HG02852 (cell line): ENCODE measurements around the gene VAMP7.
"Not testable (repeated sequence)": the region's sequence is repeated elsewhere in the genome, so short reads cannot be mapped to it uniquely, and the experiment has no call there.

Experiments used
- ATAC-seq: cut with Tn5 transposase; IDR thresholded peaks from one replicate; pipeline ENCODE4 v1.9.1; 2021; ENCODE audit warnings: mild to moderate bottlenecking, moderate library complexity; ENCODE audit not compliant: unreplicated experiment

Gene VAMP7

DNA sequence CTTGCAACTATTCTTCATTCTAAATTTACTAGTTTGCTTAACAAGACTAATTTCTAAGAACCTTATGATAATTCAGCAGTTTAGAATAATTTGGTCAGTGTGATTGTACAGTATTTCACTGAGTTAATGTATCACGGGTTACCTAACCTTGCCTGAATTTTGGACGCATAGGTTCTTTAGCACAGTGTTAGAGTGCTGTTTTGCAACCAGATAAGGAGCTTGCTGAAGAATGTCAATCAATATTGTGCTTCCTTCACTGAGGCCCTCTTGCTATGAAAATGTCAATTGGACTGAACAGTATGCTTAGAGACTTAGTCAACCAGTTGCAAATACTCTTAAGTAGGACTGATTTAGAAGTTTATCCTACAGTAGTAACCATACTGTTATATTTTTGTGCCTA lies 19.6 kb downstream of the VAMP7 start:
- ATAC-seq, result no peak

DNA sequence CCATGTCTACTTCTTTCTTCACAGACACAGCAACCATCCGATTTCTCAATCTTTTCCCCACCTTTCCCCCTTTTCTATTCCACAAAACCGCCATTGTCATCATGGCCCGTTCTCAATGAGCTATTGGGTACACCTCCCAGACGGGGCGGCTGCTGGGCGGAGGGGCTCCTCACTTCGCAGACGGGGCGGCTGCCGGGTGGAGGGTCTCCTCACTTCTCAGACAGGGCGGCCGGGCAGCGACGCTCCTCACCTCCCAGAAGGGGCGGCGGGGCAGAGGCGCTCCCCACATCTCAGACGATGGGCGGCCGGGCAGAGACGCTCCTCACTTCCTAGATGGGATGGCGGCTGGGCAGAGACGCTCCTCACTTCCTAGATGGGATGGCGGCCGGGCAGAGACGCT lies 26.5 kb downstream of the VAMP7 start:
- not testable (repeated sequence) for ATAC-seq

DNA sequence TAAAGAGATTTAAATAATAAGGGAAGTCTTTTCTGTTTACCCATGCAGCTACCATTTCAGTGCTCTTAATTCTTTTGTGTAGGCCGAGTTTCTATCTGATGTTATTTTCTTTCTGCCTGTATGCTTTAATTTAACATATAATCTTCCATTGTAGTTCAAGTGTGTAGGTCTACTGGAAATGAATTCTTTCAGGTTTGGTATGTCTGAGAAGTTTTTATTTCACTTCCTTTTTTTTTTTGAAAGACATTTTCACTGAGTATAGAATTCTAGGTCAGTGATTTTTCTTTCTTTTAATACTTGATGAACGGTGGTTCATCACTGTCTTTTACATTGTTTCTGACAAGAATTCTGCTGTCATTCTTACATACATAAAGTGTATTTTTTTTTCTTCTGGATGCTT lies 42.1 kb downstream of the VAMP7 start:
- ATAC-seq, result no peak

DNA sequence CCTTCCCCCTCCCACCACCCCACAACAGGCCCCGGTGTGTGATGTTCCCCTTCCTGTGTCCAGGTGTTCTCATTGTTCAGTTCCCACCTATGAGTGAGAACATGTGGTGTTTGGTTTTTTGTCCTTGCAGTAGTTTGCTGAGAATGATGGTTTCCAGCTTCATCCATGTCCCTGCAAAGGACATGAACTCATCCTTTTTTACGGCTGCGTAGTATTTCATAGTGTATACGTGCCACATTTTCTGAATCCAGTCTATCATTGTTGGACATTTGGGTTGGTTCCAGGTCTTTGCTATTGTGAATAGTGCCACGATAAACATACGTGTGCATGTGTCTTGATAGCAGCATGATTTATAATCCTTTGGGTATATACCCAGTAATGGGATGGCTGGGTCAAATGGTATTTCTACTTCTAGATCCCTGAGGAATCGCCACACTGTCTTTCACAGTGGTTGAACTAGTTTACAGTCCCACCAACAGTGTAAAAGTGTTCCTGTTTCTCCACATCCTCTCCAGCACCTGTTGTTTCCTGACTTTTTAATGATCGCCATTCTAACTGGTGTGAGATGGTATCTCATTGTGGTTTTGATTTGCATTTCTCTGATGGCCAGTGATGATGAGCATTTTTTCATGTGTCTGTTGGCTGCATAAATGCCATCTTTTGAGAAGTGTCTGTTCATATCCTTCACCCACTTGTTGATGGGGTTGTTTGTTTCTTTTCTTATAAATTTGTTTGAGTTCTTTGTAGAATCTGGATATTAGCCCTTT lies 49.9 kb downstream of the VAMP7 start:
- ATAC-seq, result not testable (repeated sequence)

DNA sequence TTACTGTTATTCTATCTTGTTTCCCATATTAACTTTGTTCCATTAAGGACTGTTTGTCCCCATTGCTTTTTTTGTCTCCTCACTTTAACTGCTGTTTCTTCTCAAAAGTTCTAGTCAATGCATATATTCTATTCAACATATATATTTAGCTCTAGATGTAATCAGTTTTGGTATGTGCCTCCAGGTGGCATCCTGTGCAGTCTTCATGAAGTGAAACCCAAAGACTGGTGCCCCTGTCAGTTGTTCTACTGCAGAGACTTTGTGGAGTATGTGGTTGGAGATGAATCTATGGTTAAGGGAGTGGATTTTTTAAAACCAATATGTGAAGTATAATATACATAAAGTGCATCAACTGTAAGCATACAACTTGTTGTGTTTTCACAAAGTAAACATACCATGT lies 57.0 kb downstream of the VAMP7 start:
- no peak for ATAC-seq

DNA sequence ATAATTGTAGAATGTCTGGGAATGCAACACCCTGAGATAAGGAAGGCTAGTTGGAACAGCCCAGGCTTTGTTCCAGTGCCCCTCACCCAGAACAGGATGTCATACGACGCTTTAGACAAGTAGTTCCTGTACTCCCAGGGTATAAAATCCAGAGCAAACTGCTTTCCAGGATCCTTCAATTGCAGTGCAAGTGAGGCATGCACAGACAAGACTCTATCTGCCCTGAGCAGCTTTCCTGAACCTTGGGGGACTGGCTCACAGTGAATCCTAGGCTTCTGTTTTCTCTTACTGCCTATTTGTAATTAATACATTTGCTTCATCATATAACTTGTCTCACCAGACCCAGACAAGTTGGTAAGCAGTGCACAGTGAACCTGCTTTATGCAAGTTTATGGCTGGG lies 68.0 kb downstream of the VAMP7 start:
- ATAC-seq, result no peak

DNA sequence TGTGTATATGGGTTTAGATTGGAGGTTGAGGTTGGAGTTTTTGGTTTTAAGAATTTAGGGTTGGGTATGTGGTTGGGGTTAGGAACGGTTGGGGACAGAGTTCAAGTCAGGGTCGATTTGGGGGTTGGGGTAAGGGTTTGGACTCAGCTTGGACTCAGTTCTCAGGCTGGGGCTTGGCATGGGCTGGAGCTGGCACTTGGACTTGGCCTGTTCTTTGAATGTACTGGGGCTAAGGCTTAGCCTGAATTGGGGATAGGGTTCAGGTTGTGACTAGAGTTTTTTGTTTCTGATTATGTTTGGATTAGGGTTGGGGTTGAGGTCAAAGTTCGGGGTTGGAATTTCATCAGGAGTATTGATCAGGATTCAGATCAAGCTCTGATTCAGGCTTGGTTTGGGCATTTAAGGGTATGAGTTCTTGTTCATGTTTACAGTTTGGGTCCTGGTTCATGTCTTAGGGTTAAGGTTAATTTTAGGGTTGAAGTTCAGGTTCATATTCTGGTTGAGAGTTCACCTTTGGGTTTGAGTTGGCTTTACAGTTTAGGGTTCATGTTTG lies 70.2 kb downstream of the VAMP7 start:
- ATAC-seq, result no peak

DNA sequence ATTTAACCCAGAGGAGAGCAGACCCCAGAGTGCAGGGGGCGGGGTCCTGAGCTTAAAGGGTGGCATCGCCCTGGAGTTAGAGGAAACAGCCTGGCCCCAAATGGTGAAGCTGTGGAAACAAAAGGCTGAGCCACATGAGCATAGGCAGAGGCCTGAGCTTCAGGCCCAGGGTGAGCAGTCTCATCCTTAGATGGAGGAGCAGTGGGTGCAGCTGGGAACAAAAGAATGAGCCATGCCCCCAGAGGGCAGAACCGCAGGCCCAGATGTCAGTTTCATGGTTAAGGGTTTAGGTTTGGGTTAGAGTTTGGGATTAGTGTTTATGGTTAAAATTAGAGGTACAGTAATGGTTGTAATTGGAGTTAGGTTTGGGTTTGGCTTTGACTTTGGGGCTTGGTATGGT lies 71.9 kb downstream of the VAMP7 start:
- no peak for ATAC-seq

DNA sequence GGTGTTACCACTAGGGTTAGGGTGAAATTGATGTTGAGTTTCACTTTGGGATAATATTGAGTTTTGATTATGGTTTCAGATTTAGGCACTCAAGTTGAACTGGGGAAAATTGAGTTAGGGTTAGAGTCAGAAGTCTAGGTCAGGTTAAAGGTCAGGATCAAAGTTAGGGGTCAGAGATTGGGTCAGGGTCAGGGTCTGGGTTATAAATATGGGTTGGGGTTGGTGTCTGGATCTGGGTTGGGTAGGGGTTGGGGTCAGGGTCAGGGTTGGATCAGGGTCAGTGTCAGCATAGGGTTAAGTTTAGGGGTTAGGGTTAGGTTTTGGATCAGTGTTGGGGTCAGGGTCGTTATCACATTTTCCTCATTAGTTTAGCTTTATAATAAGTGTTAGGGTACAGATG lies 73.6 kb downstream of the VAMP7 start:
- ATAC-seq, result no peak

DNA sequence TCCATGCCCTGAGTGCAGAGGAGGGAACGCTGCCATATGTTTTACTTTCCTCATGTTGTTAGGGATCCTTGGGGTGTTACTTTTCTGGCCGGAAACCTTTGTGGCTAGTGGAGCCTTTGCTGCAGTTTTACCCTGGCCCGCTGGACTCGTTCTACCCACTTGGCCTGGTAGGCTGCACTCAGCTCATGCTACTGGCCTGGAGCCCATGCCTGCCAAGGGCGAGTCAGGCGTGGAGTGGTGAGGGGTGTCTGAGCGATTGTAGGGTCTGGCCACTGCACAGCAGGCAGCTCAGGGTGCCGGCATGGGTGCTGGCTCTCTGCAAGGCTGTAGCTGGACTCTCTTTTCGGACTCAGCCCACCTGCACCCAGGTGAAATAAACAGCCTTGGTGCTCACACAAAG lies 75.0 kb downstream of the VAMP7 start:
- no peak for ATAC-seq

DNA sequence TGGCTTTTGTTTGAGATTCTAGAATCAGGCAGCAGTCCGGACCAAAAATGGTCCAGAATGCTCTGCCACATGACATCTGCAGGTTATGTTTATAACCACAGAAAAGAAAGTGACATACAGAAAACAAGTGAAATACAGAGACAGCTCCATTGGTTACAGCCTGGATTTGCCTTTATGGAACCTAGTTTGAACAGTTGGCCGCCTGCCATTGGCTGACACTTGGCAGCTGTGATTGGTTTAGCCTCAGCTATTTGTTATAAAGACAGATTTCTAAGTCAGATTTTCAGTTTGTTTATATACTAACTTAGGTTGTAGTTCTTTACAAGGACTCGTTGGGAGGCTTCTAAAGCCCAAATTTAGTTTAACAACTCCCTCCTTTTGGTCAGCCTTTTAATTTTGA lies 75.5 kb downstream of the VAMP7 start:
- ATAC-seq, result no peak

DNA sequence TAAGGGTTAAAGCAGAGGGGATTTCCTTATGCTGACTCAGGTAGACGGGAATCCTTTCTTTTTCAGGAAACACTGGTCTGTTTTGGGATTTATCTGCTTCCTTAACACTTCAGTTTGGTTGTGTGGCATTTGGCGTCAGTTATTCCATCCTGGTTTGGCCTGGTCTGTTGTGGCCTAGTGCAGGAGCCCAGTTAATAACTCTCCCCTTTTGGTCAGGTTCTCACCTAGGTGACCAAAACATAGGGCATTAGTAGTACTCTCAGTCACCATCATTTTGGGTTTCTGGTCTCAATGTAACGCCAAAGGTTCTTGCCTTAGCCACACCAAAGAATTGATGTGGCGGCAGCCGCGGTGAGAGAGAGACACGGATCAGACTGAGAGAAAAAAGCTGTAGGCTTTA lies 76.7 kb downstream of the VAMP7 start:
- no peak for ATAC-seq

DNA sequence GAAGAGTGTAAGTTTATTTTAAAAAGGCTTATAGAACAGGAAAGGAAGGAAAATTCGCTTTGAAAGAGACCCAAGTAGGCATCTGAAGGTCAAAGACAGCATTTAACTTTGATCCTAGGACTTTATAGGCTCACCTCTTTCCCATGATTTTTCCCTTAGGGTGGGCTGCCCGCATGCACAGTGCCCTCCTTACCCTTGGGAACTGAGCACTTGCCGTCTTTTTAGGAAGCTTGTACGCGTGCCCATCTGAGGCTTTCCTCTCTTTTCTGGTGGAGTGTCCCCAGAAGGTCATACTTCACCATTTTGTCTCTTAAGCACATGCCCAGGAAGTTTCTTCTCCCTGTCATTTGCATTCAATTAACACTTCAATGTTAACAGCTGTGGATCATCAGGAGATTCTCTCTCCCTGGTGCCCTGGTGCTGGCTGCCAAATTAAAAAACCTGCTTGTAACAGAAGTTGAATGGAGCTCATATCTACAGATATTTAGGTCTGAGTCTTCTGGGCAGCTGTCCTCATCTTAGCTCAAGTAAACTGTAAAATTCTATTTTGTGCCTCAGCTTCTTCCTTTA lies 78.0 kb downstream of the VAMP7 start:
- ATAC-seq, result no peak

DNA sequence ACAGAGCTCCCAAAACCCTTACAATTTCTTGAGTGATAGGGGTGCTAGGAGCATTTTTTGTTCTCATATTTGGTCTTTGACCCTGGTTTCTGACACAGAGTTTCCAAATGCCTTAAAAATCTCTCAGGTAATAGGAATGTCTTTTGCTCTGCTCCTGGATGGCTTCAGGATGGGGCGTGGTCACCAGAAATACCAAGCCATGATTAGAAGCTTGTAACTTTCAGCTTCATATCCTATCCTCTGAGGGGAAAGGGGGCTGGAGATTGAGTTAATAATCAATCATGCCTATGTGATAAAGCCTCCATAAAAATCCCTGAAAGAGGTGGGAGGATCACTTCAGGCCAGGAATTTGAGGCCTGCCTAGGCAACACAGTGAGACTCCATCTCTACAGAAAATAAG lies 81.8 kb downstream of the VAMP7 start:
- no peak for ATAC-seq

DNA sequence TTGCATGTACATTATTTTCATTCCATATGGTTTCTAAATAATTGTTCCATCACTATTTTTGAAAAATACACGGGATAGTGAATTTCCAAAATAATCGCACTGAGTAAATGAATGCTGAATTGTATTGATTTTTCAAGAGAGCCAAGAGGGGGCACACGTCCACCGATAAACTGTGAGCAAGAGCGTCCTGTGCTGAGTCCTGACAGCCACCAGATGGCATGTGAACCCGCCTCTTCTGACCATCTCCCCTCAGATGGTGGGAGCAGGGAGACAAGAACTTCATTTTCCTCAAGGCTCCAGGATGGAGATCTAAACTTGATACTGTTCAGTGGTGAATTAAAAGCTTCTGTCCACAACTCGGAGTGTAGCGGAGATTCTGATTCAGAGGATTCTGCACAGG lies 85.7 kb downstream of the VAMP7 start:
- ATAC-seq, result no peak

DNA sequence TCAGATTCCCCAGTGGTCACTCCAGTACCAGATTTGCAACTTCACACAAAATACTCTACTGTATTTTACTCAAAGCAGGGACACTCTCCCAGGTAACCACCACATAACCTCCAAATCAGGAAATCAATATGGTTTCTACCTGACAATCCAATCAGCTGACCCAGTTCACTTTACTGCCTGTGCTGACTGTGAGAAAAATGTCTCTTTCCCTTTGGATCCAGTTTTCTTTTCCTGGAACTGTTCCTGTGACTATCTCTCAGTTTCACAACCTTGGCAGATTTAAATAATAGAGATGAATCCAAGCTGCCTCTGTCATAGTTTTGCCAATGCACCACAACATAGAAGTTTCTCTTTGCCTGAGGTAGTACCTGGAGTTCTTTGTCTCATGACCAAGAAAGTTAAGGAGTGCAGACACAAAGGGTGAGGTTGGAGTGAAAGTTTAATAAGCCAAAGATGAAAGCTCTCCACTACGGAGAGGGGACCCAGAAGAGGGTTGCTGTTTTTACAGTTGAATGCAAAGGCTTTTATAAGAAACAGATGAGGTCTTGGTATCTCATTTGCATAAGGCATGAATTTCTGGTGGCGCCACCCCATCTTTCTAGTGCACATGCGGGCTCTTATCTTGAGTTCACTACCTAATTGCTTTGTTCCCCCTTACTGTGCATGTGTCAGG lies 86.6 kb downstream of the VAMP7 start:
- no peak for ATAC-seq

DNA sequence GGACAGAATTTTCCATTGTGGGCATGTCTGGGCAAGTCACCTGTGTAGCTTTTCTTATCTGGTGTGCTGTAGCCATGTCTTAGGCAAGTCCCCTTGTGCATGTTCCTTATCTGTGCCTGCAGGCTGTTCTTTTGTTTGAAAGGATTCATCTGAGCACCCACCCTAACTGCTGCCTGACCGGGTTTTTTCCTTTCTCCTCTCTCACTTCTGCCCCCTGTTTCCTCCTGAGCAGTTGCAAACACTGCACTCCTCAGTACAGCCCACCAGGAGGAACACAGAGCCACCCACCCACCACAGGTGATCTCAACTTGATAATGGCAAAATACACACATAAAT lies 87.1 kb downstream of the VAMP7 start:
- ATAC-seq, result no peak

DNA sequence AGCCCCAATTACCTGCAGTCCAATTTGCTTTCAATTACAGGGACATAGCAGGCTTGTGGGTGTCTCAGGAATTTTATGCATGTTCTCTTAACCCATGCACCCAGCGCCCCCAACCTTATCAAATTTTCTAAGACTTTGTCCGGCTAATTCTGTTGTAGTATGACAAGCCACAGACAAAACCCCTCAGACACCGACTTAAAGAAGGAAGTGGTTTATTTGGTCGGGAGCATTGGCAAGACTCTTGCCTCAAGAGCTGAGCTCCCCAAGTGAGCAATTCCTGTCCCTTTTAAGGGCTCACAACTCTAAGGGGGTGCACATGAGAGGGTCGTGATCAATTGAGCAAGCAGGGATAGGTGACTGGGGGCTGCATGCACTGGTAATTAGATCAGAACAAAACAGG lies 87.6 kb downstream of the VAMP7 start:
- ATAC-seq, result no peak

DNA sequence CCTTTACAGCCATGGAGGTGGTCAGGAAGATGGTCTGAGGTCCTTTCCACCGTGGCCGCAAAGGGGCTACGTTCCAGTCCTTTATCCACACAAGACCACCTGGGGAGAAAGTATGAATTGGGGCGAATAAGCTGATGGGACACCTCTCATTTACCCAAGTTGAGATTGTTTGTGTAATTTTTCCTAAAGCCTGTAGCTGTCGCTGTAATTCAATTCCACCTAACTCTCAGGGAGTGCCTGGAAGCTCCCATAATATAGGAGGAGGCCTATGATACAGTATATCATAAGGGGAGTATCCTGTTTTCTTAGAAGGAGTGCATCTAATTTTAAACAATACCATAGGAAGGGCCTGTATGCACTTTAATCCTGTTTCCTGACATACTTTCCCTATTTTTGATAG lies 90.5 kb downstream of the VAMP7 start:
- not testable (repeated sequence) for ATAC-seq

DNA sequence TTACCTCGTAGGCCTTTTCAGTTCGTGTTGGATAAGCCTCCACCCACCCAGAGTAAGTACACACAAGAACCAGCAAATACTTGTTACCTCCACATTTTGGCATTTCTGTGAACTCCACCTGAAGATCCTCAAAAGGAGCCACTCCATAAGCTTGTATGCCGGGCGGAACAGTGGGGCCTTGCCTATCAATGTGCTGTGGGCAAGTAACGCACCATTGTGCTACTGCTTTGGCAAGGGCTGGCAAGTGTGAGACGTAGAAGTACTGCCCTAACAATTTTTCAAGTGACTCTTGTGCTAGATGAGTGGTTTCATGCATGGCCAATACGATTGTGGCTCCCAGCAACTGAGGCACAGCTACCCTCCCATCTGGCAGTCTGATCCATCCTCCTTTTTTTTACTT lies 91.1 kb downstream of the VAMP7 start:
- ATAC-seq, result not testable (repeated sequence)

DNA sequence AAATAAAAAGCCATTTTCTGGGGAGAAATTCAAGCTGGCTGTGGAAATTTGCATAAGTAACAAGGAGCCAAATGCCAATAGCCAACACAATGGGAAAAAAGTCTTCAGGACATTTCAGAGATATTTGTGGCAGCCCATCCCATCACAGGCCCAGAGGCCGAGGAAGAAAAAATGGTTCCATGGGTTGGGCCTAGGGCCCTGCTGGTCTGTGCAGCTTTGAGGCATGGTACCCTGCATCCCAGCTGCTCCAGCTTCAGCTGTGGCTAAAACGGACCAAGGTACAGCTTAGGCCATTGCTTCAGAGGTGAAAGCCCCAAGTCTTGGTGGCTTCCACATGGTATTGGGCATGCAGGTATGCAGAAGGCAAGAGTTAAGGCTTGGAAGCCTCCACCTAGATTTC lies 102.2 kb downstream of the VAMP7 start:
- ATAC-seq, result no peak

DNA sequence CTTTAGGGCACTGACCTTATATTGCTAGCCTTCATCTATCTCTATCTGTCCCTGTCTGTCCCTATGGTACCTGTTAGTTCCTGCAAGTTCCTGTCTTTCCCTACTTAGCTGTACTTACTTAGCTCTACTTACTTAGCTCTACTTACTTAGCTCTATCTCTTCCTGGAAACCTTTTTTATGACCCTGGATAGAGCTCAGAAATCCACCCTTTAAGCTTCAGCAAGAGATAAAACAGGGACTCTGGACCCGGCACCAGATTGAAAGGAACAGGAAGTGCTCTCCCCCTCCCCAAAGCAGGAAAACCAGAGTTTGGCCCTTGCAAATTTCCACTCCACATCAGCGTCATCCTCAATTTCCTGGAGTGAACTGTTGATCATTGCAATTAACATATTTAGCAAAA lies 104.1 kb downstream of the VAMP7 start:
- ATAC-seq, result no peak
